Stimulated activated CD4-positive, alpha-beta T cell treated with anti-CD3 and anti-CD28 coated beads, Interleukin-4, amount 100 ng/mL, for 1 hour (primary cell): ENCODE data around the gene AGO3.
"Not testable (repeated sequence)": the region's sequence is repeated elsewhere in the genome, so short reads cannot be mapped to it uniquely, and the experiment has no call there.

Experiments
- DNase-seq: peaks from one replicate; pipeline ENCODE4 v3.0.0-alpha.2; 2020

Gene AGO3

GRCh38 chr1:35927472-35927871 is 3.4 kb upstream of the AGO3 start:
- DNase-seq, result no peak

GRCh38 chr1:35929730-35930592 is 944 bp upstream of the AGO3 start:
- peak; percentile 43 for DNase-seq

DNA sequence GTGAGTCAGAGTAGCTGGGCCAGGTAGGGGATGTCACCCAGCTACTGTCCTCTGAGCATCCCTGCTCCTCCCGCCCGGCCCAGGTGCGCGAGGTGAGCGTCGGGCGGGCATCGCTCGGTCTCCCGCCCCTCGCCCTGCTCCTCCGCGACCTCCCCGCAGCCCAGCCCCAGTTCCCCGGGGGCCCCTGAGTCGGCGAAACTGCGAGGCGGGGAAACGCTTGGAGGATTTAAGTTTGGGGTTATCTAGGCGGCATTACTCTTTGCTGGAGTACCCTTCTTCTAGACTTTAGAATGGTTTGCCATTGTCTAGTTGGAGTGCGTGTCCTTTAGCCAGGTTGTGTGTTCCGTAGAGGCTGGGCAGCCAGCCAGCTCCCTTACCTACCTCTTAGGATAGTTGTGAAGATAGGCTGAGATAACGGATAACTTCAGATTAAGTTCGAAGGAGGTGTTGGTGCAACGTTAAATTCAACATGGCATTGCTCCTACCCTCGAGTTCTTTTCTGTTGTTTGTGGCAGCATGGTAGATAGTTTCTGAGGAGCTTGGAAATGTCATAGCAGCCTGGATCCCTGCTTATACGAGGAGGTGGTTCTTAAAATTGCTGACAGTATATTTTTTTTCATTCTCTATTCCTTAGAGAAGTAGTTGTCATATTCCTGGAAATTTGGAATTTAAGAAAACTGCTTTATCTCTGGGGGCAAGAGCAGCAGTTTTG is 697 bp downstream of the AGO3 start:
- DNase-seq, result no peak

GRCh38 chr1:35932158-35932636 is 1.3 kb downstream of the AGO3 start:
- no peak for DNase-seq

DNA sequence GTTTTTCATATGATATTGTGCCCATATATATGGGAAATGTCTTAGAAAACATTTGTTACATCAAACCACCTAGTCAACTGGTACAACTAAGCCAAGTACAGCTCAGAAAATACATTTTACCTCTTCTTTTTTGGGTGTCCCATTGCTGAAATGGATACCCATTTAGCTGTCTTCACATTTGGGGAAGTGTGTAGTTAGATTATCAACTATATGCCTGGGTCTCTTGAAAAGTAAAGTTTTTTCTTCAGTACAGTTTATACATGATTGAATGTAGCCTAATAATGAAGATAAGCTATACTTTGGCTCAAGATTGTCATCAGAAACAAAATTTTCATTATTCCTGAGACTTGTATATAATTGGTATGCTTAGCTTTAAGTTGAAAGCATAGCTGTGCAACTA is 2.0 kb downstream of the AGO3 start:
- no peak for DNase-seq

GRCh38 chr1:35935442-35936388 is 4.8 kb downstream of the AGO3 start:
- no peak for DNase-seq

DNA sequence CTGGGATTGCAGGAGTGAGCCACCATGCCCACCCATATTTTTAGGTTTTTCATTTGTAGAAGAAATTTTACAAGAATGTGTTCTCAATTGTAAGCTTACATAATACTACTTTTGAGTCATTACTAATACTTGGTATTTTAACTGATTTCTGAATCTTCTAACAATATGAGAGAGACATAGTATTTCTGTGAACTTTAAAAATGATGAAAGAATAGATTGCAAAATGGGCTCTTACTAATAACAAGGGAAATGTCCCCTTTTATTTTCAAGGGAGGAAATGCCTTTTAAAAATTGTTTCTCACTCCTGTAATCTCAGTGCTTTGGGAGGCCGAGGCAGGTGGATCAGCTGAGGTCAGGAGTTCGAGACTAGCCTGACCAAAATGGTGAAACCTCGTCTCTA is 5.9 kb downstream of the AGO3 start:
- no peak for DNase-seq

- no peak for DNase-seq
These were observed 8.6 kb downstream of the AGO3 start for GRCh38 chr1:35939484-35939883.

- DNase-seq, result no peak
These were observed 14.4 kb downstream of the AGO3 start for GRCh38 chr1:35945327-35945726.

- no peak for DNase-seq
These were observed 16.6 kb downstream of the AGO3 start for GRCh38 chr1:35947547-35947946.

GRCh38 chr1:35958558-35958957 is 27.7 kb downstream of the AGO3 start:
- no peak for DNase-seq

GRCh38 chr1:35959304-35959703 is 28.4 kb downstream of the AGO3 start:
- no peak for DNase-seq

DNA sequence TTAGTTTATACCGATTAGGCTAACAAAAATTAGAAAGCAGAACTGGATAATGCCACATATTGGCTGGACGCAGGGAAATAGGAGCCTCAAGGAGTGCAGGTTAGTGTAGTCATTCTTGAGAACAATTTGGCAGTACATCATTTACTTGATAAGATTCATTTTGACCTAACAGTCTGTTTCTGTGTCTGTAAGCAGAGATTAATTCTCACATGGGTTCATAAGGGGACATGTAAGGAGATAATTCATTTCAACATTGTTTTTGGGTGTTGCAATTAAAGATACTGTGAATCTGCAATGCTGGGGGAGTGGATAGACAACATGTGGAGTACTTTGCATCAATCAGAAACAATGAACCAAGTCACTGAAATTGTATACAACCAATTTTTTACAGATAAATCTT is 32.0 kb downstream of the AGO3 start:
- DNase-seq, result no peak

- DNase-seq, result not testable (repeated sequence)
These were observed 33.4 kb downstream of the AGO3 start for GRCh38 chr1:35964277-35964676.

DNA sequence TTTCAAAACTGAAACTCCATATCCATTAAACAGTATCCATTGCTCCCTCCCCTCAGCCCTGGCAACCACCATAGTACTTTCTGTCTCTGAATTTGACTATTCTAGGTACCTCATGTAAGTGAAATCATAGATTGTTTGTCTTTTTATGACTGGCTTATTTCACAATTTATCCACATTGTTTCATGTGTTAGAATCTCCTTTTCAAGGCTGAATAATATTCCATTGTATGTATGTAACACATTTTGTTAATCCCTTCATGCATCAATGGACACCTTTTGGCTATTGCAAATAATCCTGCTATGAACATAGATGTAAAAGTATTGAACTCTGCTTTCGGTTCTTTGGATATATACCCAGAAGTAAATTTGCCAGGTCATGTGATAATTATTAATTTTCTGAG is 37.5 kb downstream of the AGO3 start:
- no peak for DNase-seq

DNA sequence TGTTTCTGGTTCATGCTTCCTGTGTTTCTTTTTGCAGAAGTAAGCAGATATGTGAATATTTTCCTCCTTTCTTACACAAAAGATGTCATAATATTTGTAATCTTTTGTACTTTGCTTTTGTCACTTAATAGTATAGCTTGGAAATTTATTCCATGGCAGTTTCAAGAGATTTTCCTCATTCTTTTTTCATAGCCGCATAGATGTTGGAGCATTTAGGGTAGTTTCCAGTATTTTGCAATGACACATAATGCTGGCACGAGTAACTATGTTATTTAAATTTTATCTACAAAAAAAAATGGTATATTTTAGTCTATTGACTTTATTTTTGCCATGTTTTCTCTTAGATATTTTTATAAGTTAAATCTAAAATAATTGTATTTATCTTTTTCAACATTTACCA is 40.7 kb downstream of the AGO3 start:
- DNase-seq, result no peak

GRCh38 chr1:35972631-35973030 is 41.7 kb downstream of the AGO3 start:
- not testable (repeated sequence) for DNase-seq

- DNase-seq, result no peak
These were observed 49.2 kb downstream of the AGO3 start for GRCh38 chr1:35980090-35980489.

GRCh38 chr1:35988237-35988636 is 57.3 kb downstream of the AGO3 start:
- no peak for DNase-seq

- DNase-seq, result no peak
These were observed 76.1 kb downstream of the AGO3 start for GRCh38 chr1:36006941-36007500.

- DNase-seq, result no peak
These were observed 76.8 kb downstream of the AGO3 start for GRCh38 chr1:36007741-36008140.

DNA sequence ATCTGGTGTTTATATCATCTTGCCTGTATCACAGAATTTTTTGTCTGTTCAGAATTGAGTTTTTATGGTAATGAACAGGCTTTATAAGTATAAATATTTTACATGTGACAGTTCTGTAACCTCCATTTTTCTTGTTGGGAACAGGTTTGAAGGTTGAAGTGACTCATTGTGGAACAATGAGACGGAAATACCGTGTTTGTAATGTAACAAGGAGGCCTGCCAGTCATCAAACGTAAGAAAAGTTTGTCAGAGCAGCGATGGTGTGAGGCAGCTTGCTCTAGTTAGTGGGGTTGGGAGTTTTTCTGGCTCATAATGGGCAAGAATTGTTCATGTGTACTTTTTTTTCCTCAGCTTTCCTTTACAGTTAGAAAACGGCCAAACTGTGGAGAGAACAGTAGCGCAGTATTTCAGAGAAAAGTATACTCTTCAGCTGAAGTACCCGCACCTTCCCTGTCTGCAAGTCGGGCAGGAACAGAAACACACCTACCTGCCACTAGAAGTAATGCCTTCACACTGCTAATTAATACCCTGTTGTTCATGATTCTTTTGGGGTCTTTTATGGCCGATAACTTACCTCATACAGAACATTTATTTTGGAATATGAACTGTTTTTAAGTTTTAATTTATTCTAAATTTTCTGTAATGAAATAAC is 77.8 kb downstream of the AGO3 start:
- DNase-seq, result no peak
